ENCODE results near the gene TAPBP. TPM values are rescaled to one million over a fixed set of nuclear protein-coding genes. Genes with fewer than 3 reads are reported as not detected.
A peak's percentile ranks its signal among the peaks of the same experiment; 100 is the strongest.

TAPBP gene
- total and polyA plus RNA-seq, 9 of the 15 experiments (the other 6 are each of a cell fraction or from before 2014, with no cell fraction given): 5.6 to 74.0 (median 22.3) TPM

DNA sequence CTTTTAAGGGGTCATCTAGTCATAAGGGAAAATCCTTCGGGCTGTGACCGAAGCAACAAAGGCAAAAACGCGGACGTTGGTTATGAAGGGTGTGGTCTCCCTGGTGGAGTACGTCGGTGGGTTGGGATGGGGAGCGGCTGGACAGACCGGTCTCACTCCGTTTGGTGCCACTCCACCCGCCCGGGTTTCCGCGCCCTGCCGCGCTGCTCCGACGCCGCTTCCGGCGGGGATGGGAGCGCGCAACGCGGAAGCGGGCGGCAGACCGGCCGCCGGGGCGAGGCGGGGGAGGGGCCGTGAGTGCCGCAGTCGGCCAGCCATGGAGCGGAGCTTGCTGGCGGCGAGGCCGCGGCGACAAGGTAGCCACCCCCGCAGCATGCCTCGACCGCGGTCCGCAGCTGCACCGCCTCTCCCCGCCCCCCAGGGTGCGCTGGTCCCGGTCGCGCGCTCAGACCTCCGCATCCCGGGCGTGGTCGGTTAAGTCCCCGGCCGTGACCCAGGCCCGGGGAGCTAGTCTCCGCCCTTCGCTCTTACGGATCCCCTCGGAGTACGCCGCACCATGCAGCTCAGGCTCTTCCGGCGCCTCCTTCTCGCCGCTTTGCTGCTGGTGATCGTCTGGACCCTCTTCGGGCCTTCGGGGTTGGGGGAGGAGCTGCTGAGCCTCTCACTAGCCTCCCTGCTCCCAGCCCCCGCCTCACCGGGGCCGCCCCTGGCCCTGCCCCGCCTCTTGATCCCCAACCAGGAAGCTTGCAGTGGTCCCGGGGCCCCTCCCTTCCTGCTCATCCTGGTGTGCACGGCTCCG is 36.8 kb downstream of the TAPBP start, which contains the start of gene B3GALT4 (continued):
- TF ChIP-seq MAFK (IDR thresholded peaks at IDR 0.05; ENCODE audit: low read length) (no peak), IFI16 (CRISPR knock-in tag; IDR thresholded peaks at IDR 0.05) (no peak), TCF3 (CRISPR knock-in tag; IDR thresholded peaks at IDR 0.05) (peak; percentile 52), E2F5 (CRISPR knock-in tag; IDR thresholded peaks at IDR 0.05) (peak; percentile 96; the same call in 1 of the 2 replicates), CREBBP (IDR thresholded peaks at IDR 0.05; ENCODE audit: low read depth, low read length) (no peak), PPARD (CRISPR knock-in tag; IDR thresholded peaks at IDR 0.05) (no peak), ARID4B (CRISPR knock-in tag; IDR thresholded peaks at IDR 0.05) (peak; percentile 94), TBL1XR1 (IDR thresholded peaks at IDR 0.05; ENCODE audit: low read length in 2 of 2) (peak; percentile 73 to 79; a peak in 3 of 4 replicates), HSF4 (CRISPR knock-in tag; IDR thresholded peaks at IDR 0.05; ENCODE audit: borderline replicate concordance) (no peak), KDM5B (IDR thresholded peaks at IDR 0.05; ENCODE audit: insufficient replicate concordance, low read depth, low read length) (no peak), ZFX (CRISPR knock-in tag; IDR thresholded peaks at IDR 0.05) (peak; percentile 84), GABPB1 (CRISPR knock-in tag; IDR thresholded peaks at IDR 0.05) (peak; percentile 89), ZNF41 (CRISPR knock-in tag; conservative IDR thresholded peaks at IDR 0.05) (peak; percentile 49; the same call in 1 of the 2 replicates), COPS2 (conservative IDR thresholded peaks at IDR 0.05) (no peak), CBX1 (IDR thresholded peaks at IDR 0.05; ENCODE audit: low read depth) (peak; percentile 79; the same call in 1 of the 2 replicates), HDAC6 (IDR thresholded peaks at IDR 0.05; ENCODE audit: low read depth, low read length) (0 out of 2 replicates have a peak, but pooled peaks have one; percentile 8), FUS (optimal IDR thresholded peaks at IDR 0.05; ENCODE audit: low read depth, low read length) (peak; percentile 100), NCOR1 (IDR thresholded peaks at IDR 0.05) (peak; percentile 74), HCFC1 (IDR thresholded peaks at IDR 0.05; ENCODE audit: low read depth, low read length) (peak; percentile 57; the same call in 1 of the 2 replicates), GATAD2B (IDR thresholded peaks at IDR 0.05; ENCODE audit: borderline replicate concordance) (peak; percentile 97), ZBTB1 (CRISPR knock-in tag; IDR thresholded peaks at IDR 0.05; ENCODE audit: borderline replicate concordance, low read depth) (peak; percentile 90; the same call in 1 of the 2 replicates), HDAC2 (IDR thresholded peaks at IDR 0.05) (peak; percentile 51; the same call in 1 of the 2 replicates)
- TF ChIP-seq, protein P1, sequence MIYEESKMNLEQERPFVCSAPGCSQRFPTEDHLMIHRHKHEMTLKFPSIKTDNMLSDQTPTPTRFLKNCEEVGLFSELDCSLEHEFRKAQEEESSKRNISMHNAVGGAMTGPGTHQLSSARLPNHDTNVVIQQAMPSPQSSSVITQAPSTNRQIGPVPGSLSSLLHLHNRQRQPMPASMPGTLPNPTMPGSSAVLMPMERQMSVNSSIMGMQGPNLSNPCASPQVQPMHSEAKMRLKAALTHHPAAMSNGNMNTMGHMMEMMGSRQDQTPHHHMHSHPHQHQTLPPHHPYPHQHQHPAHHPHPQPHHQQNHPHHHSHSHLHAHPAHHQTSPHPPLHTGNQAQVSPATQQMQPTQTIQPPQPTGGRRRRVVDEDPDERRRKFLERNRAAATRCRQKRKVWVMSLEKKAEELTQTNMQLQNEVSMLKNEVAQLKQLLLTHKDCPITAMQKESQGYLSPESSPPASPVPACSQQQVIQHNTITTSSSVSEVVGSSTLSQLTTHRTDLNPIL (CRISPR knock-in tag; IDR thresholded peaks at IDR 0.05): 0 out of 2 replicates have a peak, but pooled peaks have one; percentile 45

All from K562 (cell line).